Type B pancreatic cell (in vitro differentiated cells): ENCODE data around the gene SUSD5. TPM values are rescaled to one million over a fixed set of nuclear protein-coding genes. Genes with fewer than 3 reads are reported as not detected.

Experiments used
- DNase-seq: peaks from one replicate; pipeline ENCODE4 v3.0.0; 2021; ENCODE audit warnings: mixed read lengths; ENCODE audit not compliant: unreplicated experiment; ENCODE audit errors: extremely low spot score
- H3K27ac Mint-ChIP-seq: 2 replicates; pipeline ENCODE4 v1.8.0; 2021; ENCODE audit warnings: mild to moderate bottlenecking, mixed read lengths
- H3K27me3 Mint-ChIP-seq: 2 replicates; pipeline ENCODE4 v1.8.0; 2021; ENCODE audit warnings: mixed read lengths
- H3K36me3 Mint-ChIP-seq: 2 replicates; pipeline ENCODE4 v1.8.0; 2021; ENCODE audit warnings: mixed read lengths
- H3K4me1 Mint-ChIP-seq: one replicate; pipeline ENCODE4 v1.8.0; 2021; ENCODE audit warnings: mixed read lengths; ENCODE audit not compliant: unreplicated experiment
- H3K4me3 Mint-ChIP-seq: 2 replicates; pipeline ENCODE4 v1.8.0; 2021; ENCODE audit warnings: mild to moderate bottlenecking, mixed read lengths
- H3K9me3 Mint-ChIP-seq: 2 replicates; pipeline ENCODE4 v1.8.0; 2021; ENCODE audit warnings: mixed read lengths
- CTCF ChIP-seq: fragments of 200-600 bp; sonication (generic); conservative IDR thresholded peaks from 2 replicates; pipeline ENCODE4 v1.5.0; 2021; ENCODE audit warnings: antibody characterized with exemption, mild to moderate bottlenecking
- total RNA-seq: library from RNA; stranded (reverse); gene quantifications from 2 replicates; pipeline ENCODE4 v1.2.1, GENCODE V29; 2021; ENCODE audit warnings: low replicate concordance

Gene SUSD5
- total RNA-seq, 1 donor from 2014 or later: 3.3 TPM

- TF ChIP-seq CTCF: no peak
- no peaks in the 10 kb centered on the region for H3K27me3 Mint-ChIP-seq
- H3K36me3 Mint-ChIP-seq: no peaks in the 10 kb centered on the region
- no peak overlapping the region for H3K27ac Mint-ChIP-seq
- no peaks in the 10 kb centered on the region for H3K4me1 Mint-ChIP-seq
- H3K4me3 Mint-ChIP-seq: no peak overlapping the region
- no peak for DNase-seq
- H3K9me3 Mint-ChIP-seq: no peaks in the 10 kb centered on the region
Measured at GRCh38 chr3:33202711-33203457, 15.7 kb downstream of the SUSD5 start.

- Mint-ChIP-seq H3K4me3 (no peak overlapping the region), H3K9me3 (no peaks in the 10 kb centered on the region), H3K4me1 (peaks cover 3% of the 10 kb centered on the region), H3K27ac (no peak overlapping the region), H3K27me3 (no peaks in the 10 kb centered on the region), H3K36me3 (no peaks in the 10 kb centered on the region)
- no peak for TF ChIP-seq CTCF
- DNase-seq: no peak
Measured at GRCh38 chr3:33201195-33201594, 17.4 kb downstream of the SUSD5 start.

GRCh38 chr3:33196538-33196937 lies 22.1 kb downstream of the SUSD5 start:
- TF ChIP-seq CTCF: no peak
- no peak for DNase-seq
- Mint-ChIP-seq H3K36me3 (no peaks in the 10 kb centered on the region), H3K4me1 (peaks cover 3% of the 10 kb centered on the region), H3K4me3 (no peak overlapping the region), H3K27ac (no peak overlapping the region), H3K27me3 (no peaks in the 10 kb centered on the region), H3K9me3 (no peaks in the 10 kb centered on the region)

GRCh38 chr3:33194303-33194702 lies 24.3 kb downstream of the SUSD5 start:
- Mint-ChIP-seq H3K9me3 (no peaks in the 10 kb centered on the region), H3K4me1 (peaks cover 3% of the 10 kb centered on the region), H3K27me3 (no peaks in the 10 kb centered on the region), H3K4me3 (no peak overlapping the region), H3K36me3 (no peaks in the 10 kb centered on the region), H3K27ac (no peak overlapping the region)
- no peak for DNase-seq
- TF ChIP-seq CTCF: no peak

- no peak for DNase-seq
- H3K27me3 Mint-ChIP-seq: no peaks in the 10 kb centered on the region
- no peaks in the 10 kb centered on the region for H3K36me3 Mint-ChIP-seq
- no peak for TF ChIP-seq CTCF
- peaks cover 4% of the 10 kb centered on the region for H3K9me3 Mint-ChIP-seq
- no peaks in the 10 kb centered on the region for H3K4me1 Mint-ChIP-seq
- H3K27ac Mint-ChIP-seq: no peak overlapping the region
- no peak overlapping the region for H3K4me3 Mint-ChIP-seq
Measured at GRCh38 chr3:33187368-33187634, 31.3 kb downstream of the SUSD5 start.
